ENCODE data around the gene UBE2H. TPM values are rescaled to one million over a fixed set of nuclear protein-coding genes. Genes with fewer than 3 reads are reported as not detected.

Gene UBE2H
- total RNA-seq, 4 donors from 2014 or later, result 49.5 to 90.9 (median 57.1) TPM

GRCh38 chr7:129909669-129910068, 43.1 kb downstream of the UBE2H start:
- H3K27me3 ChIP-seq, result no peaks in the 10 kb centered on the region
- no peaks in the 10 kb centered on the region for H3K9me3 ChIP-seq
- H3K4me3 ChIP-seq, result no peak overlapping the region
- WGBS, result 95% methylated on average over 4 of the region's 4 CpGs
- DNase-seq (ENCODE audit: low spot score in 2 of 2), result no peak
- TF ChIP-seq POLR2AphosphoS5 (IDR thresholded peaks at IDR 0.05), result no peak
- no peaks in the 10 kb centered on the region for H3K36me3 ChIP-seq
- peaks cover 3% of the 10 kb centered on the region for H3K4me1 ChIP-seq
- no peak overlapping the region for H3K27ac ChIP-seq

DNA sequence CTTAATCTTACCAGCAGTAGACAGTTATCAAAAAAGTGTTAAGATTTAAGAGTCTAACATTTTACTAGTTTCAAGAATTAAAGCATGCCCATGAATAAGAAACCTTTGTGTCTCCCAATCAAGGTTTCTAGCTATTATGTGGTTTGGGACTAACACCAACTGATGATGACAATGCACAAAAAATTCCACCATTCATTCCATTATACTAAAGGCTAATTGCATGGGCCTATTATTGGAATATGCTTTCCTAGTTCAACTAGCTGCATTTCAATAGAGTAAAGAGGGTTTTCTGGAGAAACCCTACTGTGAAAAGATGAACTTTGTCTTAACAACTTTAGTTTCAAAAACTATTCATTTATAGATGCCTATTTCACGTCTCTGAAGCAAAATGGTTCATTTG, 44.6 kb downstream of the UBE2H start:
- Histone ChIP-seq H3K36me3 (no peaks in the 10 kb centered on the region), H3K27me3 (no peaks in the 10 kb centered on the region), H3K4me1 (no peaks in the 10 kb centered on the region), H3K4me3 (no peak overlapping the region), H3K9me3 (no peaks in the 10 kb centered on the region), H3K27ac (no peak overlapping the region)
- DNase-seq (ENCODE audit: low spot score in 2 of 2), result no peak
- TF ChIP-seq POLR2A (IDR thresholded peaks at IDR 0.05), result no peak
- WGBS, result 89% methylated on average over 1 of the region's 1 CpG

- Histone ChIP-seq H3K27me3 (no peaks in the 10 kb centered on the region), H3K36me3 (no peaks in the 10 kb centered on the region), H3K27ac (no peak overlapping the region), H3K4me3 (no peak overlapping the region), H3K4me1 (no peaks in the 10 kb centered on the region), H3K9me3 (no peaks in the 10 kb centered on the region)
- no peak for DNase-seq (ENCODE audit: low spot score in 2 of 2)
- TF ChIP-seq EP300 (IDR thresholded peaks at IDR 0.05) (no peak), POLR2AphosphoS5 (IDR thresholded peaks at IDR 0.05) (no peak)
- WGBS, result 81% methylated on average over 11 of the region's 11 CpGs
Observed at GRCh38 chr7:129907122-129907736, 45.5 kb downstream of the UBE2H start.

GRCh38 chr7:129906700-129907099, 46.1 kb downstream of the UBE2H start:
- no peak overlapping the region for H3K27ac ChIP-seq
- TF ChIP-seq CTCF (IDR thresholded peaks at IDR 0.05), result no peak
- no peak for TF ChIP-seq EP300 (IDR thresholded peaks at IDR 0.05)
- no peak for TF ChIP-seq POLR2A (IDR thresholded peaks at IDR 0.05)
- TF ChIP-seq POLR2AphosphoS5 (IDR thresholded peaks at IDR 0.05), result no peak
- WGBS, result 79% methylated on average over 5 of the region's 5 CpGs
- H3K4me1 ChIP-seq, result no peaks in the 10 kb centered on the region
- no peaks in the 10 kb centered on the region for H3K27me3 ChIP-seq
- DNase-seq (ENCODE audit: low spot score in 2 of 2), result no peak
- H3K4me3 ChIP-seq, result no peak overlapping the region
- H3K9me3 ChIP-seq, result no peaks in the 10 kb centered on the region
- H3K36me3 ChIP-seq, result no peaks in the 10 kb centered on the region

GRCh38 chr7:129903935-129904334, 48.8 kb downstream of the UBE2H start:
- TF ChIP-seq POLR2A (IDR thresholded peaks at IDR 0.05) (no peak), POLR2AphosphoS5 (IDR thresholded peaks at IDR 0.05) (no peak), CTCF (IDR thresholded peaks at IDR 0.05) (no peak), EP300 (IDR thresholded peaks at IDR 0.05) (no peak)
- WGBS, result 73% methylated on average over 5 of the region's 5 CpGs
- Histone ChIP-seq H3K9me3 (no peaks in the 10 kb centered on the region), H3K27ac (no peak overlapping the region), H3K4me3 (no peak overlapping the region), H3K4me1 (no peaks in the 10 kb centered on the region), H3K27me3 (no peaks in the 10 kb centered on the region), H3K36me3 (no peaks in the 10 kb centered on the region)
- DNase-seq (ENCODE audit: low spot score in 2 of 2), result no peak

DNA sequence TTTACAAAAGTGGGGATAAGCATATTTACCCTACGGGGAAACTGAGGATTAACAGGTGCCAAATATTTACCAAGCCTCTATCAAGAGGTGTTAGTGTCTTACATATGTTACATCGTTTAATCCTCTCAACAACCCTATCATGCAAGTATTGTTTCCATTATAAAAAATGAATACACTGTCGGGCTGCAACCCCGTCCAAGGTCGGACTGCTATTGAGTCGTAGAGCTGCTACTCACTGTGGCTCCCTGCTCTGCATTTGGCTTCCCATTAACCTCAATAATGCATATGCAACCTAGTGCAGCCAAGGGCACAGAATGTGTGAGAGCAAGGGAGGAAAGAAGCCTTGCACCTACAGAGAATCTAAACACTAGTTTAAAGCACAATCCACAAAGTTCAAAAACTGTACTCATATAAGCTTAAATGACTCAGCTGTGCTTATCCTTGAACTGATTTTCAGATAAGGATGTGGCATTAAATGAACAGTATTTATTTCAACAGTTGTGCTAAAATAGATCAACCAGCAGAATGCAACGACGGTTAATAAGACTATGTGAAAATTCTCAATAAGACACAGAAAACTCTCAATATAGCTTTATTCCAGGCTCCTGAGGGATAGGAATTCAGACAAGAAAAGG, 49.9 kb downstream of the UBE2H start:
- Histone ChIP-seq H3K36me3 (no peaks in the 10 kb centered on the region), H3K9me3 (no peaks in the 10 kb centered on the region), H3K4me3 (no peak overlapping the region), H3K27me3 (no peaks in the 10 kb centered on the region), H3K27ac (no peak overlapping the region), H3K4me1 (peaks cover 5% of the 10 kb centered on the region)
- WGBS, result 91% methylated on average over 8 of the region's 8 CpGs
- TF ChIP-seq CTCF (IDR thresholded peaks at IDR 0.05), result no peak
- no peak for TF ChIP-seq POLR2AphosphoS5 (IDR thresholded peaks at IDR 0.05)
- TF ChIP-seq POLR2A (IDR thresholded peaks at IDR 0.05), result no peak
- no peak for TF ChIP-seq EP300 (IDR thresholded peaks at IDR 0.05)
- DNase-seq (ENCODE audit: low spot score in 2 of 2), result no peak
